OCI-LY7 (cell line): ENCODE measurements around the gene PLA2G2E. TPM values are rescaled to one million over a fixed set of nuclear protein-coding genes. Genes with fewer than 3 reads are reported as not detected.

ENCODE experiments used
- BruUV-seq: library from RNA; stranded (reverse); fragments of 400-500 nt; replicated peaks from 2 replicates; lab custom pipeline; 2021; lab: Mats Ljungman, UMichigan
- CTCF ChIA-PET: fragments of 300-600 bp; sonication (Branson Sonifier 250); formaldehyde crosslinking; loops from one replicate; lab custom pipeline; 2022; ENCODE audit warnings: antibody characterized with exemption; ENCODE audit not compliant: unreplicated experiment; lab: Charles Lee
- POLR2A ChIA-PET: fragments of 300-600 bp; sonication (Branson Sonifier 250); formaldehyde crosslinking; loops from one replicate; lab custom pipeline; 2022; ENCODE audit warnings: antibody characterized with exemption; lab: Charles Lee
- DNase-seq: peaks from one replicate; pipeline ENCODE4 v3.0.0-alpha.2; 2015; ENCODE audit warnings: low spot score
- H2AFZ ChIP-seq: fragments of 200-600 bp; sonication (generic), shearing (Covaris generic); 2 replicates; pipeline ENCODE4 v1.6.1; 2014; ENCODE audit warnings: mild to moderate bottlenecking, antibody characterized with exemption, low read length, moderate library complexity
- H3K27ac ChIP-seq: fragments of 200-600 bp; sonication (generic); 2 replicates; pipeline ENCODE4 v1.5.1; 2014; ENCODE audit warnings: mixed run types, low read depth, mild to moderate bottlenecking, moderate library complexity, low read length, inconsistent platforms; ENCODE audit not compliant: poor library complexity, severe bottlenecking
- H3K36me3 ChIP-seq: fragments of 200-600 bp; sonication (generic); 2 replicates; pipeline ENCODE4 v1.6.1; 2014; ENCODE audit warnings: mild to moderate bottlenecking, antibody characterized with exemption, low read length, moderate library complexity, mixed read lengths; ENCODE audit not compliant: insufficient read depth
- H3K4me1 ChIP-seq: fragments of 200-600 bp; sonication (generic); 2 replicates; pipeline ENCODE4 v1.5.1; 2014; ENCODE audit warnings: mild to moderate bottlenecking, low read length; ENCODE audit not compliant: insufficient read depth, poor library complexity, severe bottlenecking
- H3K4me2 ChIP-seq: fragments of 200-600 bp; sonication (generic); 2 replicates; pipeline ENCODE4 v1.6.1; 2014; ENCODE audit warnings: mild to moderate bottlenecking, low read length
- H3K4me3 ChIP-seq: fragments of 200-600 bp; sonication (generic); 2 replicates; pipeline ENCODE4 v1.5.1; 2014; ENCODE audit warnings: mild to moderate bottlenecking, low read depth, low read length; ENCODE audit not compliant: poor library complexity, severe bottlenecking
- H3K79me2 ChIP-seq: fragments of 200-600 bp; sonication (generic); 2 replicates; pipeline ENCODE4 v1.6.1; 2016; ENCODE audit warnings: low read depth, mild to moderate bottlenecking, low read length, moderate library complexity, mixed read lengths; ENCODE audit not compliant: insufficient read depth
- H3K9me2 ChIP-seq: fragments of 200-600 bp; sonication (generic); 2 replicates; pipeline ENCODE4 v1.6.1; 2016; ENCODE audit warnings: mild to moderate bottlenecking, low read length, mixed read lengths; ENCODE audit not compliant: insufficient read depth
- H3K9me3 ChIP-seq: fragments of 200-600 bp; sonication (generic); 2 replicates; pipeline ENCODE4 v1.6.1; 2014; ENCODE audit warnings: mild to moderate bottlenecking, mixed run types, low read length, mixed read lengths
- H4K20me1 ChIP-seq: fragments of 200-600 bp; sonication (generic); 2 replicates; pipeline ENCODE4 v1.6.1; 2014; ENCODE audit warnings: mild to moderate bottlenecking, antibody characterized with exemption, low read length, moderate library complexity, mixed read lengths; ENCODE audit not compliant: insufficient read depth
- EZH2phosphoT487 ChIP-seq: fragments of 200-600 bp; sonication (generic); IDR thresholded peaks from 2 replicates; pipeline ENCODE4 v1.6.1; 2018; ENCODE audit warnings: low read depth, borderline replicate concordance, mild to moderate bottlenecking, mixed run types, antibody characterized with exemption, low read length, moderate library complexity, mixed read lengths
- intact Hi-C: fragments of 100-400 bp; cut with micrococcal nuclease; formaldehyde crosslinking; loops from one replicate; pipeline ENCODE4 v1.10.0; 2022; ENCODE audit not compliant: unreplicated experiment
- total RNA-seq, 2 experiments: library from RNA; depleted of rRNA in 1 of 2; stranded (reverse); fragments of >200 nt in 1 of 2; shearing (Covaris generic) in 1 of 2; gene quantifications; 2 replicates each; pipeline ENCODE4 v1.2.3, GENCODE V29; 2014 to 2022
- TF ChIP-seq, protein P1 (sequence below): fragments of 200-600 bp; sonication (generic); conservative IDR thresholded peaks from 2 replicates; pipeline ENCODE4 v1.5.1; 2014; ENCODE audit warnings: mild to moderate bottlenecking, antibody characterized with exemption, low read length, moderate library complexity, mixed read lengths

Gene PLA2G2E
- total RNA-seq, 2 experiments from 2014 or later: not detected

DNA sequence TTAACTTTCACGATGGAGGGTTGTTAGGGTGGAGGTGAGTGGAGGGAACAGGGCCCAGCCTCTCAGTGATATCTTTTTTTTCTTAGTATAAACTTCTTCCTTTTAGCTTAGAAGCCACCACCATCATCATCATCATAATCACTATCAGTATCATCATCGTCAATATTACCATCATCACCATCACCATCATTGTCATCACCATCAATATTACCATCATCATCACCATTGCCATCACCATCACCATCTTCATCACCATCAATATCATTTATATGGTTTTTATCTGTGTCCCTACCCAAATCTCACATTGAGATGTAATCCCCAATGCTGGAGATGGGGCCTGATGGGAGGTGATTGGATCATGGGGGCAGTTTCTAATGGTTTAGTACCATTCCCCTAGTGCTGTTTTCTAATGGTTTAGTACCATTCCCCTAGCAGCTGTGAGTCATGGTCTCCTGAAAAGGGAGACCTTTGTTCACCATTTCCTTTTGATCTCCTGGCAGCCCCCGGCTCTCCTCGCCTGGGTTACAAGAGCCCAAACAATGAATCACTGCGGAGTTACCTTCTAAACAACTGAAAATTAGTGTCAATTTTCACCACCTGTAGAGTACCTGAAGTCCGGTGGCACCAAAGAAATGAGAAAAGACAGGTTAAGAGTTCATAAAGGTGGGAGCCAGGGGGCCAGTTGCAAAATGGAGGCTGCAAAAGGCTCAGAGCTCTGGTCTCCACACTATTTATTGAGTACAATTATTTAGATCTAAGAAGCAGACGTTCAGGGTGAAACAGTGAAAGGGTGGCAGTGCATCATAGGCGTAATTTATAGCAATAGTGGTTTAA is 3.1 kb upstream of the PLA2G2E start:
- Histone ChIP-seq H3K27ac (no peak overlapping the region), H3K4me3 (no peak overlapping the region), H4K20me1 (no peaks in the 10 kb centered on the region), H3K9me2 (no peaks in the 10 kb centered on the region), H3K4me1 (no peaks in the 10 kb centered on the region), H3K36me3 (no peaks in the 10 kb centered on the region), H2AFZ (no peak overlapping the region), H3K9me3 (no peaks in the 10 kb centered on the region), H3K4me2 (no peak overlapping the region), H3K79me2 (no peaks in the 10 kb centered on the region)
- intact Hi-C loops: no loop called here
- TF ChIP-seq EZH2phosphoT487: no peak
- TF ChIP-seq, protein P1, sequence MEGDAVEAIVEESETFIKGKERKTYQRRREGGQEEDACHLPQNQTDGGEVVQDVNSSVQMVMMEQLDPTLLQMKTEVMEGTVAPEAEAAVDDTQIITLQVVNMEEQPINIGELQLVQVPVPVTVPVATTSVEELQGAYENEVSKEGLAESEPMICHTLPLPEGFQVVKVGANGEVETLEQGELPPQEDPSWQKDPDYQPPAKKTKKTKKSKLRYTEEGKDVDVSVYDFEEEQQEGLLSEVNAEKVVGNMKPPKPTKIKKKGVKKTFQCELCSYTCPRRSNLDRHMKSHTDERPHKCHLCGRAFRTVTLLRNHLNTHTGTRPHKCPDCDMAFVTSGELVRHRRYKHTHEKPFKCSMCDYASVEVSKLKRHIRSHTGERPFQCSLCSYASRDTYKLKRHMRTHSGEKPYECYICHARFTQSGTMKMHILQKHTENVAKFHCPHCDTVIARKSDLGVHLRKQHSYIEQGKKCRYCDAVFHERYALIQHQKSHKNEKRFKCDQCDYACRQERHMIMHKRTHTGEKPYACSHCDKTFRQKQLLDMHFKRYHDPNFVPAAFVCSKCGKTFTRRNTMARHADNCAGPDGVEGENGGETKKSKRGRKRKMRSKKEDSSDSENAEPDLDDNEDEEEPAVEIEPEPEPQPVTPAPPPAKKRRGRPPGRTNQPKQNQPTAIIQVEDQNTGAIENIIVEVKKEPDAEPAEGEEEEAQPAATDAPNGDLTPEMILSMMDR: no peak
- BruUV-seq: no TSS peak
- ChIA-PET CTCF (no interaction called here), POLR2A (no interaction called here)
- DNase-seq: no peak

DNA sequence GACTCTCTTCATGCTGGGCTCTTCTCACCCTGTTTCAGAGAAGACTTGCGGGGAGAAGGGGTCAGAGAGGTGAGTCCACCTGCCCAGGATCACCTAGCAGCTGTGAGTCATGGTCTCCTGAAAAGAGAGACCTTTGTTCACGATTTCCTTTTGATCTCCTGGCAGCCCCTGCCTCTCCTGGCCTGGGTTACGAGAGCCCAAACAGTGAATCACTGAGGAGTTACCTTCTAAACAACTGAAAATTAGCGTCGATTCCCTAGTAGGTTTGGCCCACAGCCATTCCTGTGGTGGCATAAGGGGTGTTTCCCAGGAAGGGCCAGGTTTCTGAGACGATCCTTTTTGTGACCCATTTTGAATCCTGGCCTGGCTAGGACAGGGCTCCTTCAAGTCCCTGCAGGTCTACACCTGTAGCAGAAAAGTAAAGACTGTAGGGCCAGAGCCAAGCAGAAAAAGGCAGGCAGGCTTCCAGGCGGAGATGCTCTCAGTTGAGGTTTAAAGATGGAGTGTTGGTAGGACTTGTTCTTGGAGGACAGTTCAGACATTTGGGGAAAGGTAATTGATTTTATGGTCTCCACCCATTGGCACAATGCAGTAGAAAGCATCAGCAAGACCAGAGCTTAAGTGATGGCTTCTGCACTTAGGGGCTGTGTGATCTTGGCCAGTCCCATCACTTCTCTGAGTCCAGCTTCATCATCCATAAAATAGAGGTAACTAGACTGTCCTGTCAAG is 2.1 kb upstream of the PLA2G2E start:
- no TSS peak for BruUV-seq
- no peaks in the 10 kb centered on the region for H4K20me1 ChIP-seq
- DNase-seq: no peak
- no peak overlapping the region for H3K4me3 ChIP-seq
- H3K79me2 ChIP-seq: no peaks in the 10 kb centered on the region
- TF ChIP-seq, protein P1: no peak
- no peak for TF ChIP-seq EZH2phosphoT487
- intact Hi-C loops: no loop called here
- H3K27ac ChIP-seq: no peak overlapping the region
- no peak overlapping the region for H2AFZ ChIP-seq
- CTCF ChIA-PET: no interaction called here
- no peaks in the 10 kb centered on the region for H3K9me3 ChIP-seq
- no peaks in the 10 kb centered on the region for H3K36me3 ChIP-seq
- no peaks in the 10 kb centered on the region for H3K4me1 ChIP-seq
- POLR2A ChIA-PET: no interaction called here
- no peak overlapping the region for H3K4me2 ChIP-seq
- H3K9me2 ChIP-seq: no peaks in the 10 kb centered on the region
